Measurements from ENCODE around the gene CHD9. TPM values are rescaled to one million over a fixed set of nuclear protein-coding genes. Genes with fewer than 3 reads are reported as not detected.

CHD9 gene
- total RNA-seq, 4 donors from 2014 or later, result 46.8 to 85.5 (median 55.6) TPM

GRCh38 chr16:53334581-53334980, 279.8 kb downstream of the CHD9 start:
- Histone ChIP-seq H3K4me1 (no peaks in the 10 kb centered on the region), H3K27me3 (no peaks in the 10 kb centered on the region), H3K27ac (no peak overlapping the region), H3K4me3 (no peak overlapping the region), H3K36me3 (no peaks in the 10 kb centered on the region), H3K9me3 (peaks cover 0 to 11% (median 0%) of the 10 kb centered on the region in 3 donors)
- WGBS, 2 donors (ENCODE audit: low coverage in 1 of 2), result 59 to 62% methylated on average over 4 of the region's 4 CpGs
- TF ChIP-seq POLR2A (IDR thresholded peaks at IDR 0.05) (no peak), EP300 (IDR thresholded peaks at IDR 0.05) (no peak), POLR2AphosphoS5 (IDR thresholded peaks at IDR 0.05) (no peak)
- TF ChIP-seq, protein P1, sequence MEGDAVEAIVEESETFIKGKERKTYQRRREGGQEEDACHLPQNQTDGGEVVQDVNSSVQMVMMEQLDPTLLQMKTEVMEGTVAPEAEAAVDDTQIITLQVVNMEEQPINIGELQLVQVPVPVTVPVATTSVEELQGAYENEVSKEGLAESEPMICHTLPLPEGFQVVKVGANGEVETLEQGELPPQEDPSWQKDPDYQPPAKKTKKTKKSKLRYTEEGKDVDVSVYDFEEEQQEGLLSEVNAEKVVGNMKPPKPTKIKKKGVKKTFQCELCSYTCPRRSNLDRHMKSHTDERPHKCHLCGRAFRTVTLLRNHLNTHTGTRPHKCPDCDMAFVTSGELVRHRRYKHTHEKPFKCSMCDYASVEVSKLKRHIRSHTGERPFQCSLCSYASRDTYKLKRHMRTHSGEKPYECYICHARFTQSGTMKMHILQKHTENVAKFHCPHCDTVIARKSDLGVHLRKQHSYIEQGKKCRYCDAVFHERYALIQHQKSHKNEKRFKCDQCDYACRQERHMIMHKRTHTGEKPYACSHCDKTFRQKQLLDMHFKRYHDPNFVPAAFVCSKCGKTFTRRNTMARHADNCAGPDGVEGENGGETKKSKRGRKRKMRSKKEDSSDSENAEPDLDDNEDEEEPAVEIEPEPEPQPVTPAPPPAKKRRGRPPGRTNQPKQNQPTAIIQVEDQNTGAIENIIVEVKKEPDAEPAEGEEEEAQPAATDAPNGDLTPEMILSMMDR (IDR thresholded peaks at IDR 0.05), result no peak
- ATAC-seq, result no peak

DNA sequence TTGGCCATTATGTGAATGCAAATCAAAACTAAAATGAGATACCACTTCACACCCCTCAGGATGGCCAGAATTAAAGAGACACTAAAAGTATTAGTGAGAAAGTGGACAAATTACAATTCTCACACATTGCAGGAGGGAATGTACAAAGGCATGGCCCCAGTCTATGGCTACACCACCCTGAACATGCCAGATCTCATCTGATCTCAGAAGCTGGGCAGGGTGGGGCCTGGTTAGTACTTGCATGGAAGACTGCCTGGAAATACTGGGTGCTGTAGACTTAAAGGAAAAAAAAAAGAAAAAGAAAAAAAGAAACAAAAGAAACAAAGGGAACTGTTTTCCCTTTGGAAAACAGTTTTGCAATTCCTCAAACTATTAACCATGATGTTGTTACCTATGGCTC, 282.5 kb downstream of the CHD9 start:
- peaks cover 6% of the 10 kb centered on the region for H3K27me3 ChIP-seq
- TF ChIP-seq, protein P1 (IDR thresholded peaks at IDR 0.05), result no peak
- no peaks in the 10 kb centered on the region for H3K36me3 ChIP-seq
- no peaks in the 10 kb centered on the region for H3K9me3 ChIP-seq
- H3K27ac ChIP-seq, result no peak overlapping the region
- no peak overlapping the region for H3K4me3 ChIP-seq
- H3K4me1 ChIP-seq, result no peaks in the 10 kb centered on the region
- ATAC-seq, result no peak

DNA sequence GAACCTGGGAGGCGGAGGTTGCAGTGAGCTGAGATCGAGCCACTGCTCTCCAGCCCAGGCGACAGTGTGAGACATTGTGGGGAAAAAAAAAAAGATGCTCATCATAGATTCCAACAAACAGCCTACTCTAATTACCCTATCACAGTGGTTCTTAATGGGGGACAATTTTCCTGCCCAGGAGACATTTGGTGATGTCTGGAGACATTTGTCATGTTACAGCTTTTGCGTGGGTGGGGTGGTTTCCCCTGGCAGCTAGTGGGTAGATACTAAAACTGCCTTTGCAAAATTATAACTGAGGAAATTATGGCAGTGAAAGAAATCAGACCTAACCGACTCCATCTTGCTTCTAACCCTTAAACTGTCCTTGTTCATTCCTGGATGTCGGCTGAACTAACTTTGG, 287.0 kb downstream of the CHD9 start:
- Histone ChIP-seq H3K27me3 (peaks cover 12% of the 10 kb centered on the region), H3K36me3 (no peaks in the 10 kb centered on the region), H3K4me1 (no peaks in the 10 kb centered on the region), H3K27ac (no peak overlapping the region), H3K4me3 (no peak overlapping the region), H3K9me3 (no peaks in the 10 kb centered on the region)
- no peak for ATAC-seq
- WGBS, 2 donors (ENCODE audit: low coverage in 1 of 2), result 81 to 90% methylated on average over 4 to 6 of the region's 6 CpGs
- TF ChIP-seq POLR2A (IDR thresholded peaks at IDR 0.05) (no peak), EP300 (IDR thresholded peaks at IDR 0.05) (no peak), POLR2AphosphoS5 (IDR thresholded peaks at IDR 0.05) (no peak)
- TF ChIP-seq, protein P1 (IDR thresholded peaks at IDR 0.05), result no peak

DNA sequence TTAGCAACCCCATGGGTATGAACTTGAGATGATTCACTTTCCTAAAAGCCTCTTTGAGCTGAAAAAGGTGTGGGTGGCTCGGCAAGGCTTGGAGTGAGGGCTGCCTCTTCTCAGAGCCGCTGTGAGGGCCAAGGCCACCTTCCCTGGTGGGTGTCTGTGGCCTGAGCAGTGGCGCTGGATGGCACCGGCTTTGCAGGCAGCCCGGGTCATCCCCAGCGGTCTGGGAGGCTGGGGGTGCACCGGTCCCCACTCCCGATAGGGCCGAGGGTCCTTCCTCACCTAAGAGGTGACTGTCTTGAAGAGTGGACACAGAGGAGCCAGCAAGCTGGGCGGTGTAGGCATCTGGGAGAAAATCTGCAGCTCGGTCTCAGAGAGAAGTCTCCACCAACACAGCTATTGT, 300.3 kb downstream of the CHD9 start:
- Histone ChIP-seq H3K27me3 (peaks cover 25% of the 10 kb centered on the region), H3K36me3 (no peaks in the 10 kb centered on the region), H3K4me3 (no peak overlapping the region), H3K27ac (no peak overlapping the region), H3K4me1 (no peaks in the 10 kb centered on the region), H3K9me3 (peaks cover 0 to 9% (median 0%) of the 10 kb centered on the region in 3 donors)
- no CpG with 5 or more reads among the region's 11 CpGs for WGBS, 2 donors (ENCODE audit: low coverage in 1 of 2)
- TF ChIP-seq, protein P1 (IDR thresholded peaks at IDR 0.05), result no peak
- TF ChIP-seq EP300 (IDR thresholded peaks at IDR 0.05) (no peak), POLR2A (IDR thresholded peaks at IDR 0.05) (no peak), POLR2AphosphoS5 (IDR thresholded peaks at IDR 0.05) (no peak)
- ATAC-seq, result no peak

- WGBS, 2 donors (ENCODE audit: low coverage in 1 of 2), result 0 to 80% methylated on average over 1 of the region's 4 CpGs
- H3K27me3 ChIP-seq, result peaks cover 25% of the 10 kb centered on the region
- no peaks in the 10 kb centered on the region for H3K36me3 ChIP-seq
- TF ChIP-seq, protein P1 (IDR thresholded peaks at IDR 0.05), result no peak
- TF ChIP-seq POLR2A (IDR thresholded peaks at IDR 0.05) (no peak), POLR2AphosphoS5 (IDR thresholded peaks at IDR 0.05) (no peak), EP300 (IDR thresholded peaks at IDR 0.05) (no peak)
- no peak overlapping the region for H3K27ac ChIP-seq
- H3K4me3 ChIP-seq, result no peak overlapping the region
- no peaks in the 10 kb centered on the region for H3K4me1 ChIP-seq
- no peaks in the 10 kb centered on the region for H3K9me3 ChIP-seq
- no peak for ATAC-seq
Measured at GRCh38 chr16:53356478-53357207, 301.9 kb downstream of the CHD9 start.
